GM19099 (cell line): ENCODE results near the gene MYH11.

Experiments
- POLR2A ChIP-seq: IDR thresholded peaks from 3 replicates; pipeline ENCODE4 v1.6.1; 2011; ENCODE audit warnings: low read depth; ENCODE audit not compliant: insufficient read length; ENCODE audit errors: extremely low read depth

Gene MYH11

GRCh38 chr16:15746332-15746731 lies 110.5 kb downstream of the MYH11 start:
- TF ChIP-seq POLR2A = no peak

GRCh38 chr16:15743657-15744056 lies 113.2 kb downstream of the MYH11 start:
- no peak for TF ChIP-seq POLR2A

- no peak for TF ChIP-seq POLR2A
These were observed 114.1 kb downstream of the MYH11 start for GRCh38 chr16:15742716-15743115.

GRCh38 chr16:15741207-15741871 lies 115.5 kb downstream of the MYH11 start:
- no peak for TF ChIP-seq POLR2A

GRCh38 chr16:15739950-15740349 lies 116.9 kb downstream of the MYH11 start:
- TF ChIP-seq POLR2A = no peak

- no peak for TF ChIP-seq POLR2A
These were observed 117.4 kb downstream of the MYH11 start for GRCh38 chr16:15739464-15739863.

GRCh38 chr16:15737140-15737644 lies 119.6 kb downstream of the MYH11 start:
- TF ChIP-seq POLR2A = no peak

GRCh38 chr16:15736529-15736928 lies 120.3 kb downstream of the MYH11 start:
- TF ChIP-seq POLR2A = no peak

GRCh38 chr16:15735610-15736009 lies 121.2 kb downstream of the MYH11 start:
- TF ChIP-seq POLR2A = no peak

- TF ChIP-seq POLR2A = no peak
These were observed 124.4 kb downstream of the MYH11 start for GRCh38 chr16:15732416-15732815.

GRCh38 chr16:15729152-15729551 lies 127.7 kb downstream of the MYH11 start:
- no peak for TF ChIP-seq POLR2A

GRCh38 chr16:15726715-15727114 lies 130.1 kb downstream of the MYH11 start:
- no peak for TF ChIP-seq POLR2A

GRCh38 chr16:15725641-15726240 lies 131.1 kb downstream of the MYH11 start:
- TF ChIP-seq POLR2A = no peak

GRCh38 chr16:15723808-15724207 lies 133.0 kb downstream of the MYH11 start:
- TF ChIP-seq POLR2A = no peak

GRCh38 chr16:15721018-15721417 lies 135.8 kb downstream of the MYH11 start:
- no peak for TF ChIP-seq POLR2A

- TF ChIP-seq POLR2A = no peak
These were observed 140.0 kb downstream of the MYH11 start for GRCh38 chr16:15716694-15717447.

- no peak for TF ChIP-seq POLR2A
These were observed 141.6 kb downstream of the MYH11 start for GRCh38 chr16:15715221-15715620.
